Suprapubic skin (tissue), 3 donors: ENCODE results near the gene RPTOR.

Experiments
- EP300 ChIP-seq: sonication (generic); formaldehyde crosslinking; IDR thresholded peaks from one replicate; pipeline ENCODE4 v1.6.1; 2017; ENCODE audit warnings: antibody characterized with exemption
- POLR2A ChIP-seq, 2 donors: fragments of 450-650 bp; IDR thresholded peaks; one replicate each; pipeline ENCODE4 v1.6.1; 2017; ENCODE audit warnings: antibody characterized with exemption in 2 of 2, mild to moderate bottlenecking in 2 of 2, moderate library complexity in 2 of 2
- TF ChIP-seq, protein P1 (sequence below), 2 donors: fragments of 200-600 bp in 1 of 2; fragments of 450-650 bp in 1 of 2; sonication (generic) in 1 of 2; IDR thresholded peaks; one replicate each; pipeline ENCODE4 v1.5.1; 2016 to 2019; ENCODE audit warnings: antibody characterized with exemption in 2 of 2, mild to moderate bottlenecking in 1 of 2, moderate library complexity in 1 of 2

GRCh38 chr17:80568246-80568645 is 23.6 kb downstream of the RPTOR start:
- no peak for TF ChIP-seq POLR2A (IDR thresholded peaks at IDR 0.05)
- TF ChIP-seq, protein P1, sequence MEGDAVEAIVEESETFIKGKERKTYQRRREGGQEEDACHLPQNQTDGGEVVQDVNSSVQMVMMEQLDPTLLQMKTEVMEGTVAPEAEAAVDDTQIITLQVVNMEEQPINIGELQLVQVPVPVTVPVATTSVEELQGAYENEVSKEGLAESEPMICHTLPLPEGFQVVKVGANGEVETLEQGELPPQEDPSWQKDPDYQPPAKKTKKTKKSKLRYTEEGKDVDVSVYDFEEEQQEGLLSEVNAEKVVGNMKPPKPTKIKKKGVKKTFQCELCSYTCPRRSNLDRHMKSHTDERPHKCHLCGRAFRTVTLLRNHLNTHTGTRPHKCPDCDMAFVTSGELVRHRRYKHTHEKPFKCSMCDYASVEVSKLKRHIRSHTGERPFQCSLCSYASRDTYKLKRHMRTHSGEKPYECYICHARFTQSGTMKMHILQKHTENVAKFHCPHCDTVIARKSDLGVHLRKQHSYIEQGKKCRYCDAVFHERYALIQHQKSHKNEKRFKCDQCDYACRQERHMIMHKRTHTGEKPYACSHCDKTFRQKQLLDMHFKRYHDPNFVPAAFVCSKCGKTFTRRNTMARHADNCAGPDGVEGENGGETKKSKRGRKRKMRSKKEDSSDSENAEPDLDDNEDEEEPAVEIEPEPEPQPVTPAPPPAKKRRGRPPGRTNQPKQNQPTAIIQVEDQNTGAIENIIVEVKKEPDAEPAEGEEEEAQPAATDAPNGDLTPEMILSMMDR (IDR thresholded peaks at IDR 0.05): no peak
- no peak for TF ChIP-seq EP300
